ENCODE data around the gene APBA3. TPM values are rescaled to one million over a fixed set of nuclear protein-coding genes. Genes with fewer than 3 reads are reported as not detected.

Gene APBA3
- total and polyA plus RNA-seq, 9 of the 15 experiments (the other 6 are each of a cell fraction or from before 2014, with no cell fraction given): 0.10 to 29.5 (median 11.5) TPM

GRCh38 chr19:3778899-3779723, 17.6 kb upstream of the APBA3 start (continued):
- TF ChIP-seq ATF3 (IDR thresholded peaks at IDR 0.05) (no peak), ATF3 (CRISPR knock-in tag; conservative IDR thresholded peaks at IDR 0.05) (no peak), LARP7 (IDR thresholded peaks at IDR 0.05) (no peak), CBX8 (IDR thresholded peaks at IDR 0.05; ENCODE audit: borderline replicate concordance, extremely low read depth, low read depth, low read length, poor library complexity, severe bottlenecking) (no peak), PCBP1 (IDR thresholded peaks at IDR 0.05; ENCODE audit: low read depth, low read length, poor library complexity, severe bottlenecking) (peak; percentile 32), ZNF449 (CRISPR knock-in tag; IDR thresholded peaks at IDR 0.05) (no peak), TARDBP (IDR thresholded peaks at IDR 0.05) (no peak), FOXK1 (CRISPR knock-in tag; IDR thresholded peaks at IDR 0.05; ENCODE audit: borderline replicate concordance) (no peak), ZBTB33 (CRISPR knock-in tag; IDR thresholded peaks at IDR 0.05) (peak; percentile 23; the same call in 1 of the 2 replicates), TRIM25 (IDR thresholded peaks at IDR 0.05; ENCODE audit: borderline replicate concordance) (no peak), THAP7 (CRISPR knock-in tag; IDR thresholded peaks at IDR 0.05) (no peak), CHD1 (IDR thresholded peaks at IDR 0.05; ENCODE audit: low read length) (no peak), EZH2 (IDR thresholded peaks at IDR 0.05; ENCODE audit: borderline replicate concordance, low read depth, low read length) (no peak), IFI16 (CRISPR knock-in tag; IDR thresholded peaks at IDR 0.05) (no peak), IRF2 (CRISPR knock-in tag; IDR thresholded peaks at IDR 0.05) (no peak), TAF15 (IDR thresholded peaks at IDR 0.05; ENCODE audit: low read depth, low read length) (no peak), ZNF644 (tag; IDR thresholded peaks at IDR 0.05; ENCODE audit: low read depth) (no peak), ZNF583 (CRISPR knock-in tag; IDR thresholded peaks at IDR 0.05) (no peak), CTBP1 (IDR thresholded peaks at IDR 0.05; ENCODE audit: borderline replicate concordance) (no peak), ZNF586 (CRISPR knock-in tag; conservative IDR thresholded peaks at IDR 0.05) (no peak)
